Breast epithelium (tissue), 3 donors: ENCODE data around the gene JMJD8.

Experiments
- CTCF ChIP-seq, 3 donors: fragments of 450-650 bp; IDR thresholded peaks; one replicate each; pipeline ENCODE4 v1.5.1; 2016 to 2017; ENCODE audit warnings: antibody characterized with exemption in 3 of 3, mild to moderate bottlenecking in 3 of 3, moderate library complexity in 3 of 3
- POLR2AphosphoS5 ChIP-seq, 3 donors: sonication (generic); formaldehyde crosslinking; IDR thresholded peaks; one replicate each; pipeline ENCODE4 v1.6.1; 2017; ENCODE audit warnings: antibody characterized with exemption in 3 of 3

GRCh38 chr16:662095-662494 lies 22.0 kb downstream of the JMJD8 start:
- no peak for TF ChIP-seq POLR2AphosphoS5 (IDR thresholded peaks at IDR 0.05)
- no peak for TF ChIP-seq CTCF (IDR thresholded peaks at IDR 0.05)
